OCI-LY1 (cell line): ENCODE results near the gene IGLL5.
A peak's percentile ranks its signal among the peaks of the same experiment; 100 is the strongest.

Source experiments
- H2AFZ ChIP-seq: fragments of 200-600 bp; sonication (generic), shearing (Covaris generic); 2 replicates; pipeline ENCODE4 v1.6.0; 2014; ENCODE audit warnings: antibody characterized with exemption, mild to moderate bottlenecking, low read length
- H3F3A ChIP-seq: fragments of 200-600 bp; sonication (generic), shearing (Covaris generic); 2 replicates; pipeline ENCODE4 v1.6.0; 2014; ENCODE audit warnings: mild to moderate bottlenecking, antibody characterized with exemption, low read length, moderate library complexity; ENCODE audit not compliant: insufficient read depth
- H3K27ac ChIP-seq: fragments of 200-600 bp; sonication (generic); 2 replicates; pipeline ENCODE4 v1.5.1; 2014; ENCODE audit warnings: low read length, mixed run types, mild to moderate bottlenecking, low read depth; ENCODE audit not compliant: poor library complexity, severe bottlenecking
- H3K27me3 ChIP-seq: fragments of 200-600 bp; sonication (generic); 2 replicates; pipeline ENCODE4 v1.6.0; 2014; ENCODE audit warnings: antibody characterized with exemption, mild to moderate bottlenecking, low read length, moderate library complexity; ENCODE audit not compliant: insufficient read depth
- H3K36me3 ChIP-seq: fragments of 200-600 bp; sonication (generic); 2 replicates; pipeline ENCODE4 v1.6.1; 2014; ENCODE audit warnings: mild to moderate bottlenecking, antibody characterized with exemption, low read length, moderate library complexity, mixed read lengths; ENCODE audit not compliant: insufficient read depth
- H3K4me1 ChIP-seq: fragments of 200-600 bp; sonication (generic); 2 replicates; pipeline ENCODE4 v1.5.1; 2014; ENCODE audit warnings: mild to moderate bottlenecking, low read length, moderate library complexity; ENCODE audit not compliant: insufficient read depth, severe bottlenecking
- H3K4me2 ChIP-seq: fragments of 200-600 bp; sonication (generic), shearing (Covaris generic); 2 replicates; pipeline ENCODE4 v1.6.1; 2014; ENCODE audit warnings: low read length
- H3K4me3 ChIP-seq: fragments of 200-600 bp; sonication (generic); 2 replicates; pipeline ENCODE4 v1.5.1; 2014; ENCODE audit warnings: low read length, low read depth, mild to moderate bottlenecking, mixed read lengths; ENCODE audit not compliant: poor library complexity, severe bottlenecking
- H3K79me2 ChIP-seq: fragments of 200-600 bp; shearing (Covaris generic); 2 replicates; pipeline ENCODE4 v1.6.1; 2016; ENCODE audit warnings: mixed run types, low read length, mixed read lengths; ENCODE audit not compliant: insufficient read depth
- H3K9ac ChIP-seq: fragments of 200-600 bp; sonication (generic), shearing (Covaris generic); 2 replicates; pipeline ENCODE4 v1.6.1; 2014; ENCODE audit warnings: mild to moderate bottlenecking, low read length, mixed read lengths
- H3K9me2 ChIP-seq: fragments of 200-600 bp; sonication (generic), shearing (Covaris generic); 2 replicates; pipeline ENCODE4 v1.6.1; 2014; ENCODE audit warnings: low read depth, mild to moderate bottlenecking, low read length, mixed read lengths
- H3K9me3 ChIP-seq: fragments of 200-600 bp; shearing (Covaris generic); 2 replicates; pipeline ENCODE4 v1.6.1; 2014; ENCODE audit warnings: low read length, mixed read lengths
- H4K20me1 ChIP-seq: fragments of 200-600 bp; sonication (generic), shearing (Covaris generic); 2 replicates; pipeline ENCODE4 v1.6.0; 2016; ENCODE audit warnings: mild to moderate bottlenecking, low read length; ENCODE audit not compliant: insufficient read depth
- EZH2 ChIP-seq: fragments of 200-600 bp; sonication (generic), shearing (Covaris generic); IDR thresholded peaks from 2 replicates; pipeline ENCODE4 v1.8.0; 2017; ENCODE audit warnings: borderline replicate concordance, mixed run types, mild to moderate bottlenecking, antibody characterized with exemption, low read length, moderate library complexity, mixed read lengths
- TF ChIP-seq, protein P1 (sequence below): fragments of 200-600 bp; sonication (generic), shearing (Covaris generic); IDR thresholded peaks from 2 replicates; pipeline ENCODE4 v1.5.1; 2017; ENCODE audit warnings: mild to moderate bottlenecking, antibody characterized with exemption, low read length, moderate library complexity, mixed read lengths

The IGLL5 gene

DNA sequence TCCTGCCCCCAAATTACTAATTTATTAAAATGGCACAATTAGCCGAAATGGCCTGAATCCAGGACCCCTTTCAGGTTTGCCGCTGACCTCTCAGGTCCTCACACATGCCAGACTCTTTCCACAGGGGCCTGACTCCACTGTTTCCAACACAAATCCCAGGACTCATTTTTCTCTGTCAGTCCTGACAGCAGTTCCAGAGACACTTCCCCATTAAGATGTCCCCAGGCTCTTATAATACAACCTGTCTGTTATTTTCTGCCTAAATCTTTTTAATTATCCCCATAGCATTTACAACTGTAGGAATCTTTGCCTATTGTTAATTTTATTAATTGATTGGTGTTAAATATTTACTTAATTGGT, 9.4 kb upstream of the IGLL5 start:
- Histone ChIP-seq H3K4me2 (0 out of 2 replicates have a peak overlapping the region, but pooled peaks have one; percentile 4), H3K36me3 (no peaks in the 10 kb centered on the region), H3K4me3 (no peak overlapping the region), H4K20me1 (no peaks in the 10 kb centered on the region), H3K9me3 (no peaks in the 10 kb centered on the region), H3K4me1 (peaks cover 63% of the 10 kb centered on the region), H3K9ac (peak overlapping the region; percentile 30; the same call in 1 of the 2 replicates), H3F3A (no peaks in the 10 kb centered on the region), H3K27ac (peak overlapping the region; percentile 96), H3K79me2 (no peaks in the 10 kb centered on the region), H2AFZ (no peak overlapping the region), H3K9me2 (no peaks in the 10 kb centered on the region), H3K27me3 (no peaks in the 10 kb centered on the region)
- TF ChIP-seq, protein P1, sequence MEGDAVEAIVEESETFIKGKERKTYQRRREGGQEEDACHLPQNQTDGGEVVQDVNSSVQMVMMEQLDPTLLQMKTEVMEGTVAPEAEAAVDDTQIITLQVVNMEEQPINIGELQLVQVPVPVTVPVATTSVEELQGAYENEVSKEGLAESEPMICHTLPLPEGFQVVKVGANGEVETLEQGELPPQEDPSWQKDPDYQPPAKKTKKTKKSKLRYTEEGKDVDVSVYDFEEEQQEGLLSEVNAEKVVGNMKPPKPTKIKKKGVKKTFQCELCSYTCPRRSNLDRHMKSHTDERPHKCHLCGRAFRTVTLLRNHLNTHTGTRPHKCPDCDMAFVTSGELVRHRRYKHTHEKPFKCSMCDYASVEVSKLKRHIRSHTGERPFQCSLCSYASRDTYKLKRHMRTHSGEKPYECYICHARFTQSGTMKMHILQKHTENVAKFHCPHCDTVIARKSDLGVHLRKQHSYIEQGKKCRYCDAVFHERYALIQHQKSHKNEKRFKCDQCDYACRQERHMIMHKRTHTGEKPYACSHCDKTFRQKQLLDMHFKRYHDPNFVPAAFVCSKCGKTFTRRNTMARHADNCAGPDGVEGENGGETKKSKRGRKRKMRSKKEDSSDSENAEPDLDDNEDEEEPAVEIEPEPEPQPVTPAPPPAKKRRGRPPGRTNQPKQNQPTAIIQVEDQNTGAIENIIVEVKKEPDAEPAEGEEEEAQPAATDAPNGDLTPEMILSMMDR = no peak

DNA sequence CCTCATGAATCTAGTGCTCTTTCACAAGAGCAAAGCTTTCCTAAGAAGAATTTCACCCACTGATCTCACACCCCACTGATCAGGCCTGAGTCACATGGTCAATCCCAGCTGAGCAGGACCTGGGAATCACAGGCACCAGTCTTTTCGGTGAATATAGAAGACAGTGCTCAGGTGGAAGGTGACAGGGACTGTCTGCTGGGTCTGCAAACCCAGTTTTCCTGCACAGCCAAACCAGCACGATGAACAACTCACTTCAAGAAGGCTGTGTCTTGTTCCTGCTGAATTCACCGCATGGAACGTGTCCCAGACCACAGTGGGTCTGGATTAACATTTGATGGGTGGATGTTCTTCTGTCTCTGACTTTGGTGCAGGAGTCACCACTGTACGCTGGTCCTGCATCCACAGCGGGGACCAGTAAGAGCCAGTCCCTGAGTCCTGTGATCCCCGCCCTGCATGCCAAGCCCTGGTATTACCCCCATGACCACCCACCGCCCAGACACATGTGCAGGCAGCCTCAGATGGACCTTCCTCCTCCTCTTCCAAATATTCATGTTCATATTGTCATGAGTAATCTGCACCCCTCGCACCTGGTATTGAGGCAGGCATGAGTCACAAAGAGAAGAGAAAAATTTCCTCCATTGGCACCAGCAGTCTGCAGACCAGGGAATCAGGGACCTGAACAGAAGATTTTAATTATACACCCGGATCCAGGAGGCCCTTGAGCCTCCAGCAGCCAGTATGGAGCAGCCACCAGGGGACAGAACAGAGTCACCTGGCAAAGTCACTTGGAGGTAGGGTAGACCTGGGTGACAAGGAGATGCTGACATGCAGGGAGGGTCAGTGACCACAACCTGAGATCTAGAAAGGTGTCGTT, 8.6 kb upstream of the IGLL5 start:
- Histone ChIP-seq H3K9ac (peak overlapping the region; percentile 70; the same call in 1 of the 2 replicates), H3K4me1 (peaks cover 70% of the 10 kb centered on the region), H3K9me3 (no peaks in the 10 kb centered on the region), H3K4me3 (no peak overlapping the region), H2AFZ (no peak overlapping the region), H3F3A (no peaks in the 10 kb centered on the region), H4K20me1 (no peaks in the 10 kb centered on the region), H3K4me2 (peak overlapping the region; percentile 69; the same call in 1 of the 2 replicates), H3K27ac (peak overlapping the region; percentile 96), H3K36me3 (no peaks in the 10 kb centered on the region), H3K27me3 (no peaks in the 10 kb centered on the region), H3K79me2 (no peaks in the 10 kb centered on the region), H3K9me2 (no peaks in the 10 kb centered on the region)
- no peak for TF ChIP-seq EZH2
- TF ChIP-seq, protein P1 = peak; percentile 41

GRCh38 chr22:22879675-22880155, 7.9 kb upstream of the IGLL5 start:
- Histone ChIP-seq H3K27me3 (no peaks in the 10 kb centered on the region), H3K4me2 (peak overlapping the region; percentile 69), H4K20me1 (no peaks in the 10 kb centered on the region), H3F3A (no peaks in the 10 kb centered on the region), H3K4me3 (peak overlapping the region; percentile 53), H2AFZ (no peak overlapping the region), H3K79me2 (no peaks in the 10 kb centered on the region), H3K4me1 (peaks cover 77% of the 10 kb centered on the region), H3K9ac (peak overlapping the region; percentile 70), H3K27ac (peak overlapping the region; percentile 96), H3K9me2 (no peaks in the 10 kb centered on the region), H3K36me3 (no peaks in the 10 kb centered on the region), H3K9me3 (no peaks in the 10 kb centered on the region)
- TF ChIP-seq, protein P1 = no peak
- no peak for TF ChIP-seq EZH2
